Mucosa of descending colon (tissue), 3 donors: ENCODE data around the gene KRTAP22-1. TPM values are rescaled to one million over a fixed set of nuclear protein-coding genes. Genes with fewer than 3 reads are reported as not detected.

Source experiments
- ATAC-seq: fragments of 200-7000 bp; cut with Tn5 transposase; one replicate; pipeline ENCODE4 v1.9.1; 2020; ENCODE audit warnings: mild to moderate bottlenecking, moderate library complexity
- DNase-seq, 3 donors: peaks; one replicate each; pipeline ENCODE4 v3.0.0-alpha.2; 2020
- H3K36me3 ChIP-seq: fragments of 200-600 bp; one replicate; pipeline ENCODE4 v1.8.0; 2021; ENCODE audit warnings: low read depth, mild to moderate bottlenecking
- H3K4me1 ChIP-seq: fragments of 200-600 bp; one replicate; pipeline ENCODE4 v1.8.0; 2021; ENCODE audit warnings: low read depth, mild to moderate bottlenecking
- H3K4me3 ChIP-seq: fragments of 200-600 bp; one replicate; pipeline ENCODE4 v1.8.0; 2021; ENCODE audit warnings: mild to moderate bottlenecking
- H3K9me3 ChIP-seq: fragments of 200-600 bp; one replicate; pipeline ENCODE4 v1.8.0; 2021; ENCODE audit warnings: mild to moderate bottlenecking
- CTCF ChIP-seq: fragments of 200-600 bp; IDR thresholded peaks from one replicate; pipeline ENCODE4 v1.8.0; 2022; ENCODE audit warnings: antibody characterized with exemption, mild to moderate bottlenecking
- intact Hi-C, 2 donors: fragments of 100-400 bp; cut with DNase I in 1 of 2; cut with micrococcal nuclease in 1 of 2; formaldehyde crosslinking; loops; one replicate each; pipeline versions ENCODE4 v1.11.0 to v1.11.1; 2022; cut with DNase I, micrococcal nuclease
- total RNA-seq, 3 donors: library from RNA; stranded (reverse); fragmentation: NEBNext Ultra II Directional in 2 of 3; extraction: Animal tissue kit (Norgen Biotek cat#: 25700) in 2 of 3; gene quantifications; one replicate each; pipeline versions ENCODE4 v1.2.1 to v1.2.4, GENCODE V29; 2021 to 2023
- donor health status: DM: no; HTN: no; CAD: no; lungs with moderate emphysema.
- donor health status: DM: no; HTN: no; CAD: no.
- donor health status: DM: no; HTN: yes; CAD: no.

Gene KRTAP22-1
- total RNA-seq, 3 donors from 2014 or later, result not detected

GRCh38 chr21:30625449-30626165, 24.7 kb downstream of the KRTAP22-1 start:
- intact Hi-C loops, result no loop called here
- no peak for TF ChIP-seq CTCF
- ATAC-seq (no peak), DNase-seq (no peak)
- H3K9me3 ChIP-seq, result peaks cover 73% of the 10 kb centered on the region
- no peaks in the 10 kb centered on the region for H3K36me3 ChIP-seq
- H3K4me1 ChIP-seq, result no peaks in the 10 kb centered on the region
- H3K4me3 ChIP-seq, result no peak overlapping the region

GRCh38 chr21:30628109-30628508, 27.2 kb downstream of the KRTAP22-1 start:
- TF ChIP-seq CTCF, result no peak
- Histone ChIP-seq H3K4me3 (no peak overlapping the region), H3K4me1 (no peaks in the 10 kb centered on the region), H3K36me3 (no peaks in the 10 kb centered on the region), H3K9me3 (peaks cover 73% of the 10 kb centered on the region)
- DNase-seq (no peak), ATAC-seq (no peak)
- intact Hi-C loops, result no loop called here

GRCh38 chr21:30629200-30629599, 28.3 kb downstream of the KRTAP22-1 start:
- H3K9me3 ChIP-seq, result peaks cover 75% of the 10 kb centered on the region
- no peak for TF ChIP-seq CTCF
- H3K4me1 ChIP-seq, result no peaks in the 10 kb centered on the region
- intact Hi-C loops, result no loop called here
- no peaks in the 10 kb centered on the region for H3K36me3 ChIP-seq
- no peak for ATAC-seq
- no peak for DNase-seq
- H3K4me3 ChIP-seq, result no peak overlapping the region

- H3K9me3 ChIP-seq, result peaks cover 54% of the 10 kb centered on the region
- H3K4me3 ChIP-seq, result no peak within 1 kb of the TSS
- DNase-seq (no peak), ATAC-seq (no peak)
- no peaks in the 10 kb centered on the region for H3K4me1 ChIP-seq
- intact Hi-C loops, result no loop called here
- H3K36me3 ChIP-seq, result no peaks in the 10 kb centered on the region
- no peak for TF ChIP-seq CTCF
Observed at GRCh38 chr21:30634906-30635305, 34.0 kb downstream of the KRTAP22-1 start, which contains the start of gene KRTAP20-2. Gene KRTAP20-2, plus strand, starts transcription at chr21:30635206. Its CDS starts 58 bp downstream, at chr21:30635264.

GRCh38 chr21:30638686-30639085, 37.8 kb downstream of the KRTAP22-1 start:
- intact Hi-C loops, result no loop called here

More at GRCh38 chr21:30638686-30639085, 37.8 kb downstream of the KRTAP22-1 start:
- H3K4me1 ChIP-seq, result no peaks in the 10 kb centered on the region
- H3K4me3 ChIP-seq, result no peak overlapping the region
- no peaks in the 10 kb centered on the region for H3K36me3 ChIP-seq
- DNase-seq, result no peak
- TF ChIP-seq CTCF, result no peak
- H3K9me3 ChIP-seq, result peaks cover 56% of the 10 kb centered on the region
- ATAC-seq, result no peak
